GM12865 (cell line): Measurements from ENCODE around the gene SMARCC1.
A peak's percentile ranks its signal among the peaks of the same experiment; 100 is the strongest.

Experiments used
- DNase-seq: peaks from one replicate; pipeline ENCODE4 v3.0.0; 2010; ENCODE audit warnings: low read depth
- H3K4me3 ChIP-seq: 2 replicates; pipeline ENCODE4 v1.5.1; 2011; ENCODE audit warnings: mild to moderate bottlenecking, low read depth, low read length, control low read depth
- CTCF ChIP-seq: IDR thresholded peaks from 2 replicates; pipeline ENCODE4 v1.5.1; 2011; ENCODE audit warnings: low read length, control low read depth, low read depth, inconsistent platforms; ENCODE audit not compliant: insufficient read depth; ENCODE audit errors: missing control alignments

Gene SMARCC1

GRCh38 chr3:47578119-47578632 lies 203.5 kb downstream of the SMARCC1 start:
- no peak for TF ChIP-seq CTCF
- H3K4me3 ChIP-seq, result peak overlapping the region; percentile 65
- peak; percentile 33 for DNase-seq

- peak overlapping the region; percentile 65 for H3K4me3 ChIP-seq
- TF ChIP-seq CTCF, result no peak
- DNase-seq, result no peak
These were observed 204.0 kb downstream of the SMARCC1 start for GRCh38 chr3:47577583-47578118.

GRCh38 chr3:47573190-47574172 lies 208.2 kb downstream of the SMARCC1 start:
- DNase-seq, result no peak
- TF ChIP-seq CTCF, result no peak
- H3K4me3 ChIP-seq, result no peak overlapping the region

DNA sequence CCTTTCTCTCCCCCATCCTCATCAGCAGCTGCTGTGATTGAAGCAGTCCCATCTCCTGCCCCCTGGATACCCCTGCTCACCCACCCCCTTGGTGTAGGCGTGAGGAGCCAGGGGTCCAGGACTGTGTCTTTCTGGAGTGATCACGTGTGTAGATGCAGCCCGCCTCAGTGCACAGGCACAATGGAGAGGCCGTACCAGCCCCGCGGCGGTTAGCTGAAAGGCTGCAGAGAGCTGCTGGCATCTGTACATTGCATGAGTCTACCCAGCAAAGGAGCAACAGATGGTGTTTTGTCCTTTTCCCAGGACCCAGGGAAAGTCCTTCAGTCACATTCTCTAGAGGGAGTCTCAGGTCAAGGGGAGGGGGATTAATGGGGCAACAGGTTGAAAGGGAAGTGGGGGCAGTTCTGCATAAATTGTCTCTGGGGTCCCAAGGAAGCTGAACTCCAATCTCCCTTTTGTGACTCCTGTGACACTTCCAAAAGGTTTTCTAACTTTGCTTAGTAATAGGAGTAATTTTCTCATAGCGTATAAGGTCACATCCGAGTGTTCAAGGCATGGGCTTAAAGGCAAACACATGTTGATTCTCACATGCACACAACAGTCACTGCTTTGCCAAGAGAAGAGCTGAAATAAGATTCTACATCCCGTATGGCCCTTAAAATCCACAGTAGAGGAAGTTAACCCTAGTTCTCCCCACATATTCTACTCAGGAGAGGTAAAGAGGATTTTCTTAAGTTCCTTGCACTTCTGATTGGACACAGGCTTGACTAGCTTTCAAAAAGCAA lies 210.1 kb downstream of the SMARCC1 start:
- no peak overlapping the region for H3K4me3 ChIP-seq
- no peak for DNase-seq
- TF ChIP-seq CTCF, result no peak

DNA sequence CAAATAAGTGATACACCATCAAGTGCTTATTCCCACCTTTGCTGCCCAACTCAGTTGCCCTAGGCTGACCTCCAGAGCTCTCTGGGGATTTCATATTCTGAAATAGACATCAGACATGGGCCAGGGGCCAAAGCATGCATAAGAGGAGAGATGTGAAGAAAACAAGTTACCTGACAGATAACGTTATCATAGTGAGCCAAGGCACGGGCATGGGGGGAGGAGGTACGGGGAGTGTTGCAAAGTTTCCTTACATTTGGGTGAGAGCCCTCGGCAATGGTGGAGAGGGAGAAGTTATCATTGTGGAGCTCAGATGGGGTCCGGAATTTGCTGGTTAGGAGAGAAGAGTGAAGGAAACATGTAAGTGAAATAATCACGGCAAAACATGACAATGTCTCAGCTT lies 212.8 kb downstream of the SMARCC1 start:
- H3K4me3 ChIP-seq, result no peak overlapping the region
- TF ChIP-seq CTCF, result no peak
- DNase-seq, result no peak

GRCh38 chr3:47567149-47567548 lies 214.5 kb downstream of the SMARCC1 start:
- no peak overlapping the region for H3K4me3 ChIP-seq
- no peak for TF ChIP-seq CTCF

More at GRCh38 chr3:47567149-47567548, 214.5 kb downstream of the SMARCC1 start:
- no peak for DNase-seq
